Fibroblast of mammary gland (primary cell): Measurements from ENCODE around the gene ANGPT4.

ENCODE experiments used
- DNase-seq: peaks from one replicate; pipeline ENCODE4 v3.0.0-alpha.2; 2010; ENCODE audit warnings: low read depth
- H3K4me3 ChIP-seq: 2 replicates; pipeline ENCODE4 v1.5.1; 2011; ENCODE audit warnings: low read depth, mild to moderate bottlenecking, low read length, moderate library complexity; ENCODE audit not compliant: control insufficient read depth
- TF ChIP-seq, protein P1 (sequence below): conservative IDR thresholded peaks from 2 replicates; pipeline ENCODE4 v1.5.1; 2011; ENCODE audit warnings: low read depth, low read length, inconsistent platforms; ENCODE audit not compliant: control insufficient read depth, insufficient read depth

The ANGPT4 gene

DNA sequence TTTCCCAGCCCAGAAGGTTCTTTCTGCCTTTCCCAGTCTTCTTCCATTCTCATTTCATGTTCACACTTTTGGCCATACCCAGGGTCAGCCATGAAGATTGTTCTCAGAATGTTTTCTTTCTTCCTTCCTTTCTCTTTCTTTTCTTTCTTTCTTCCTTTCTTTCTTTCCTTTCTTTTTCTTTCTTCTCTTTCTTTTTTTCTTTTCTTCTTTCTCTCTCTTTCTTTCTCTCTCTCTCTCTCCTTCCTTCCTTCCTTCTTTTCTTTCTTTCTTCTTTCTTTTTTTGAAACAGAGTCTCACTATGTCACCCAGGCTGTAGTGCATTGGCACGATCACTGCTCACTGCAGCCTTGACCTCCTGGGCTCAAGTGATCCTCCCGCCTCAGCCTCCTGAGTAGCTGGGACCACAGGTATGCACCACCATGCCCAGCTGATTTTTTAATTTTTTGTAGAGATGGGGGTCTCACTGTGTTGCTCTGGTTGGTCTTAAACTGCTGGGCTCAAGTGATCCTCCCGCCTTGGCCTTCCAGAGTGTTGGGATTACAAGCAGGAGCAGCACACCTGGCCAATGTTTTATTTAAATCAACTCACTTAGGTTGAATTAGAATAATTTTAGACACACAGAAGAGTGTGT is 95.7 kb downstream of the ANGPT4 start:
- DNase-seq: no peak
- no peak overlapping the region for H3K4me3 ChIP-seq
- TF ChIP-seq, protein P1, sequence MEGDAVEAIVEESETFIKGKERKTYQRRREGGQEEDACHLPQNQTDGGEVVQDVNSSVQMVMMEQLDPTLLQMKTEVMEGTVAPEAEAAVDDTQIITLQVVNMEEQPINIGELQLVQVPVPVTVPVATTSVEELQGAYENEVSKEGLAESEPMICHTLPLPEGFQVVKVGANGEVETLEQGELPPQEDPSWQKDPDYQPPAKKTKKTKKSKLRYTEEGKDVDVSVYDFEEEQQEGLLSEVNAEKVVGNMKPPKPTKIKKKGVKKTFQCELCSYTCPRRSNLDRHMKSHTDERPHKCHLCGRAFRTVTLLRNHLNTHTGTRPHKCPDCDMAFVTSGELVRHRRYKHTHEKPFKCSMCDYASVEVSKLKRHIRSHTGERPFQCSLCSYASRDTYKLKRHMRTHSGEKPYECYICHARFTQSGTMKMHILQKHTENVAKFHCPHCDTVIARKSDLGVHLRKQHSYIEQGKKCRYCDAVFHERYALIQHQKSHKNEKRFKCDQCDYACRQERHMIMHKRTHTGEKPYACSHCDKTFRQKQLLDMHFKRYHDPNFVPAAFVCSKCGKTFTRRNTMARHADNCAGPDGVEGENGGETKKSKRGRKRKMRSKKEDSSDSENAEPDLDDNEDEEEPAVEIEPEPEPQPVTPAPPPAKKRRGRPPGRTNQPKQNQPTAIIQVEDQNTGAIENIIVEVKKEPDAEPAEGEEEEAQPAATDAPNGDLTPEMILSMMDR: no peak
